HG03159 (cell line): Measurements from ENCODE around the gene DZANK1.
"Not testable (repeated sequence)": the region's sequence is repeated elsewhere in the genome, so short reads cannot be mapped to it uniquely, and the experiment has no call there.

ENCODE experiments used
- ATAC-seq: cut with Tn5 transposase; IDR thresholded peaks from one replicate; pipeline ENCODE4 v1.9.1; 2021; ENCODE audit warnings: mild to moderate bottlenecking, moderate library complexity; ENCODE audit not compliant: unreplicated experiment

The DZANK1 gene

DNA sequence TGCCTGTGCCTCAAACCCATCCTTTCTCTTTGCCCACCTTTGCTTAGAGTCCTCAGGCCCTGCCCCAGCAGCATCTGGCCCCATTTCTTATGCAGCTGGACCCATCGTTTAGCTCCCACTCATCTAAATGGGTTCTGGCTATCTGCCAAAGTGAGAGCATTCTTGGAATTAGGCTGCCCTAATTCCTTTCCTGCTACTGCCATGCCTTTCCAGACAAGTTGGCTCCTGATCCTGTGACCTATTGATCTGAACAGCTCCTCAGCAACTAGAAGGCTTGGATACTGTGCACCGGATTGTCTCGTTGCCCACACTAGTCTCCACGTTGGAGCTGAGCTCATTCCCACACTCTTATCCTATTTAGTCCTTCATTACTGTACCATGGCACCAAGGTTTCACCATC lies 22.9 kb downstream of the DZANK1 start:
- no peak for ATAC-seq

DNA sequence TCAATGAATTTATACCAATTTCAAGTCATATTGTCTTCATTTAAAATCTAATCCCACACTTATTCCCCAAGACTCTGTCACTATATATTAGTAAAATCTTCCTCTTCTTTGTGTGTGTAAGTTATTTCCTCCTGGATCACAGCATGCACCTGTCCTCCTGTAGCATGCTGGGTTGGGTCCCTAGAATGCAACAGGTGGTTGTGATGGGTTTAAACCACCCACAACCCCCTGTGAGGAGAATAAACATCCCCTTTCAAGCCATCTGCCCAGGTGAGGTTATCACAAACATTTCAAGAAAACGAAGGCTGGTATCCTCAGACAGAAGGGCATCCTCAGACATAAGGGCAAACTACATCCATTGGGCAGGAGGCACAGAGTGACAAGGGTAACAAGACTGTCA lies 26.4 kb downstream of the DZANK1 start:
- ATAC-seq = no peak

DNA sequence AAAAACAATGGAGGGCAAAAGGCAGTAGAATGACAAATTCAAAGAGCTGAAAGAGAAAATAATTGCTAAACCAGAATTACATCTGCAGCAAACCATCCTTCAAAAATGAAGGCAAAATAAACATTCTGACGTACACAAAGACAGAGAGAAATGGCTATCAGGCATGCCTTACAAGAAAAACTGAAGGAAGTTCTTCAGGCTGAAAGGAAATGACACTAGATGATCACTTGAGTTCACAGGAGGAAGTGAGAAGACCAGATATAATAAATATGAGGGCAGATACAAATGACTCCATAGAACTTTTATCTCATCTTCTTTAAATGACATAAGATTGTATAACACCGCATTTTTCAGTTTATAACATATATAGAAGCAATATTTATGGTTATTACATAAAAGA lies 30.0 kb downstream of the DZANK1 start:
- ATAC-seq = no peak

DNA sequence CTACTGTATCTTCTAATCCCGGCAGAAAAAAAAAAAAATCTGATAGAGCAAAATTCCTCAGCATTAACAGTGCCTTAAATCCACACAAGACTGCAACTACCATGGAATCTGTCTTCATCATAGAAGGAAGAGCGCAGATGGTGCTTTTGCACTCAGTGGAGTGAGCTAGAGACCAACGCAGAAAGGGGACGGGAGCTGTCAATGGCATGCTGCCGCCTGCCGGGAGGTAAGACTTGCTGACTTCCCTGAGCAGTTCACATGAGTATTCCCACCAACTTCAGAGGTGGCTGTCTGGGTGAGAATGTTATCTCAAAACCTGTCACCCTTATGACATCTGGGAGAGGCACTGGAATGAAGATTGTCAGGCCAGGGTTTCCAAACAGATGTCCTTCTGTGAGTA lies 35.6 kb downstream of the DZANK1 start:
- no peak for ATAC-seq

DNA sequence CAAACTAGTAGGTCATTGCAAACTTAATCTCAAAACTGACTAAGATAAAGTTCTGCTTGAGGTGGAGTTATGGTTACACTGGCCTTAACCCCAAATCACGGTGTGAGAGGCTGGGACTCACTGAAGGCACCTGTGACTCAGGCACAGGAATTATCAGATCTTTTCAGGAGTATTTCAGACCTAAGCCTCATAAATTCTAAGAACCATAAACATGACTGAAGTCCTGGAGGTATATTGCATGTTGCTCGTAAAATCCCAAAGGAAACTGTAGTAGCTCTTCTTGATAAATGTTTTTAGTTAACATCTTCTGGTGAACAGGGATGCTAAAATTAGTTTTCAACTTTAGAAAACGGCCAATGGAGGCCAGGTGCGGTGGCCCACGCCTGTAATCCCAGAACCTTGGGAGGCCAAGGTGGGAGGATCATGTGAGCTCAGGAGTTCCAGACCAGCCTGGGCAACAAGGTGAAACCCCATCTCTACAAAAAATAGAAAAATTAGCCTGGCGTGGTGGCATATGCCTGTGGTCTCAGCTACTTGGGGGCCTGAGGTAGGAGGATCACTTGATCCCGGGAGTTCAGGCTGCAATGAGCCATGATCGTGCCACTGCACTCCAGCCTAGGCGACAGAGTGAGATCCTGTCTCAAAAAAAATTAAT lies 36.5 kb downstream of the DZANK1 start:
- no peak for ATAC-seq

DNA sequence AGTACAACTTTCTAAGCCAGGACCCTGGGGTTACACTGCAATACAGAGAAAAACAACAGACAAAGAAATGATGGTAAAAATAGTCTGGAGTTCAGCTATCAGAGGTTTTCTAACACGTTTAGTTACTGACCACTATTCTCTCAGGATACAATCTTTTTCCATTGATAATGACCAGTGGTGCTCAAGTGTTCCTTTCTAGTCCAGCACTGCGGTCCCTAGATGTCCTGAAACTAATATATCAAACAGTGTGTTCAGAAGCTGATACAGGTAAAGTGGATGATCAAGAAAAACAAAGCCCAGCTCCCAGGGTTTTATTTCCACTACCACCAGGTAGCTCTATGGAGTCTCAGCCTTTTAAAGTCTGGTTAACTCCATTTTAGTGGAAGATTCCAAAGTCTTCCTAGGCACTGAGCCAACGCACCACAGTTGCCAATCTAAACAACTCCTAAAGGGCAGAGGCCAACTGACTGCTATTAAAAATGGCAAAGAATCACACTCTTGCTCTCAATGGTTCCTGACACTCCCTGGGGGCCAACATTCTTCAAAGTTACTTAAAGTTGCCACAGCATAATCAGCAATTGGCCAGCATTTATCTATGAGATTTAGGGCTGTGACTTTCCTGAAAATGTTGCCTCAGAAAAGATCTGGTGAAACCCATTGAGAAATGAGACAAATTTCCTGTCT lies 38.2 kb downstream of the DZANK1 start:
- no peak for ATAC-seq

DNA sequence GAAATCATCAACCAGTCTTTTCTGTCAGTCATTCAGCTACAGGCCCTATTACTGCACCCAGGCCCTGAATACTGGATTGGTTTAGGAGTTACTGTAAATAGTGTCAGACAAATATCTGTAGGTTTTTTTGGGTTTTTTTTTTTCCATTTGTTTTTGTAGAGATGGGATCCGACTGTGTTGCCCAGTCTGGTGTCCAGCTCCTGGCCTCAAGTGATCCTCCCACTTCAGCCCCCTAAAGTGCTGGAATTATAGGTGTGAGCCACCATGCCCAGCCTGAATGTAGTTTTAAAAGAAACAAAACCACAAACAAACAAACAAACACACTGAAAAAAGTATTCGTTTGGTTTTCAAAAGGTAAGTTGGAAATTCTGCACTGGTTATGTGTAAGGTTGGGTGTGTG lies 39.6 kb downstream of the DZANK1 start:
- ATAC-seq = no peak

DNA sequence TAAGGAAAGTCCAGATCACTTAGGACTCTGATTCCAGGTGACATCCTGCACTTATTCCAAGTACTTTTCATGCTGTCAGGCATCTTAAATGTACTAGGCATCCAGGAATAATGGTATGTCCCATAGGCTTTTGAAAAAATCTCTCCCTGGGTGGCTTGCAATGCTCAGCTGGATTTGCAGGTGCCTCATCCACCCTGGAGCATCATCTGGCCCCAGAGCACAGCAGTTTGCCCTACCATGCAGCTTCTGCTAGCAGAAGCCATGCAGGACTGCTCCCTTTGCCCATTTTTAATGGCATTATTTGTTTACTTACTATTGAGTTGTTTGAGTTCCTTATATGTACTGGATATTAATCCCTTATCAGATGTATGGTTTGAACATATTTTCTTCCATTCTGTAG lies 45.2 kb downstream of the DZANK1 start:
- no peak for ATAC-seq

DNA sequence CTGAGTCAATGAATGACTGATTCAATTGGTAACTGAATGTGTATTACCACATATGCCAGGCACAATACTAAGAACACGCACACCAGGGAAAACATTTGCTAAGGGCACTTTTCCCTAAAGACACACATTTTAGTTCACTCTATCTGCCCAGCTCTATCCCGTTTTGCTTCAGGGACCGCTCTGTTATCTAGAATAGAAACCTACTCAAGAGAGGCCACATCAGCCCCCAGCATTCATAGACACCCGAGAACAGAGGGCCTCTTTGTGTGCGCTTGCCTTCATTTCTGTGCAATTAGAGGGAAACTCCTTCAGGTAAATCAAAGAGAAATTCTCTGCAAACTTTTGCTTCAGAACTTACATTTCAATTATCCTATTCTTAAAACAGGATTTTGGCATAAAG lies 50.3 kb downstream of the DZANK1 start:
- ATAC-seq = no peak

DNA sequence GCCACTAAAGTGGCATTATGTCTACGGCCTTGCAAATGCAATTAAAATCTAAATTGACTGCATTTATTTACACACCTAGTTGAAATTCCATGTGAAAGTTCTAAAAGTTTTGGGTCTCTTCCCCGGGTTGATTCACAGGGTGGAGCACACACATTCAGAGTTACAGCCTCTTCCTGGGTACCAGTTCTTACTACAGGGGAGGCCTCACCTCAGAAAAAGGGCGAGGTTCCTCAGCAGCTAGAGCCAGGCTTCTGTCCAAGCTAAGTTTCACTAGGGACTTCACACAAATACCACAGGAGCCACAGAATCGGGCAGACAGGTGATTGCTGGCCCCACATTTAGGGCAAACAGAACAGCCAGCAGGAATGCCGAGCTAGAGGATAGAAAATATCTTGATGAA lies 52.7 kb downstream of the DZANK1 start:
- ATAC-seq = no peak

DNA sequence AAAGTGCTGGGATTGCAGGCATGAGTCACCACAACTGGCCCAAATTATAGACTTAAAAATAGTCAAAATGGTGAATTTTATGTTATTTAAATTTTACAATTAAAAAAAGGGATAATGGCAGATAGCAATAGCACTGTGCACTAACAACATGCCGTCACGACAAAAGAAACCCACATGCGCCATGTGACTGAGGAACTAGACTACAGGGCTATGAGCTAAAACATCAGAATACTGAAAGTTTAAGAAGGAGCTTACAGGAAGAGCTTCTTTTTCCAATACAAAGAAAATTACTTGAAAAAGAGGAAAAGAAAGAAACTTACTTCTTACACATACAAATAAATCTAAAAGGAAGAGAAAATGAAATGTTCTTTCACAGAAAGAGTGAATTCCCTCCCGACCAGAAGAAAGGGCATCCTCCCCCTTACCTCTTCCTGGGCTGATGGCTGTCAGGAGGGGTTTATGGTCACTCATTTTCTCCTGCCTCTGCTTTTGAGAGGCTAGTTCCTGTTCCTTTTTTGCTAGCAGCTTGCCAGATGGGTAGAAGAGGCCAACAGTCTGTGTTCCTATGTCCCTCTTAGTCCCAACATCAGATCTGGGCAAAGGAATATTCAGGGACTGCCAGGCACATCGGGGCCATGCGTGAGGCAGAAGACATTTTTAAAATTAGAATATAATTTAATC lies 54.5 kb downstream of the DZANK1 start:
- ATAC-seq = no peak

DNA sequence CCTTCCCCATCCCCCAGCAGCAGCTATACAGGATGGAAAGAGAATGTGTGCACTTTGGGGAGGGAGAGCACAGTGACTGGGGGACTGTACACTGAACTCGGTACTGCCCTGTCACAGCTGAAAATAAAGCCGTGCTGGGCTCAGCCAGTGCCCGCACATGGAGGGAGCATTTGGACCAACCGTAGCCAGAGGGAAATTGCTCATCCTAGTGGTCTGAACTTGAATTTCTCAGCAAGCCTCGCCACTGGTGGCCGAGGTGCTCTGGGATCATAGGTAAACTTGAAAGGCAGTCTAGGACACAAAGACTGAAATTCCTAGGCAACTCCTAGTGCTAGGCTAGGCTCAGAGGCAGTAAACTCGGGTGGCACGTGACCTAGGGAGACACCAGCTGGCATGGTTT lies 61.0 kb downstream of the DZANK1 start:
- no peak for ATAC-seq

DNA sequence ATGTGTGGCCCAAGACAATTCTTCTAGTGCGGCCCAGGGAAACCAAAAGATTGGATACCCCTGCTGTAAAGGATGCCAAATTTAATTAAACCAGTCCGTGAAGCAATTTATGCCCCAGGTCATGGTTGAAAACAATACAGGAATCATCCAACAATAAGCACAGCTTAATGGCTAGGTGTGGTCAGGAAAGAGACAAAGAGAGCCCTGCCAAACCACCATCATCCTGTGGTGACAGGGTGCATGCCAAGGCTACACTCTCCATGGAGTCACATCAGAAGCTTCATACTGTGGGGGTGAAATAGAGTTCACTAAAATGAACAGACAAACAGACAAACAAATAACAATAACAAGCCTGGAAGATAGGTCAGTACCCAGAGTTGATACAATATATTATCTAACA lies 62.7 kb downstream of the DZANK1 start:
- ATAC-seq = no peak

DNA sequence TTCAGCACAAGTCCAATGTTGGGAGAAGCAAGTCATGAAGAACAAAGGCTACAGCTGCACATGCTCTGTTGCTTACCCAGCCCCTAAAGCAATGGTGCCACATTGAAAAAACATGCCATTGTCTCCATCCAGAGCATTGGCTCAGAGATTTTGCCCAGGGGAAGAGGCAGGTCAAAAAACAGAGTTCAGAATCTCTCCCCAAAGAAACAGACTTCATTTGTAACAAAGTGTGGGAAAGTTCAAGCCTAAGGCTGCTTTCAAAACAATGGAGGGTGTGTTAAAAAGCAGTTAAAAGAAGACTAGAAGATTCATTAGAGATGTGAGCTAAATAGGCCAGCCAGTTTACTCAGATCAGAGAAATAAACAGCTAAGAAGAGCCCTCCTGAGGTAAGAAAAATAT lies 63.6 kb downstream of the DZANK1 start:
- no peak for ATAC-seq

DNA sequence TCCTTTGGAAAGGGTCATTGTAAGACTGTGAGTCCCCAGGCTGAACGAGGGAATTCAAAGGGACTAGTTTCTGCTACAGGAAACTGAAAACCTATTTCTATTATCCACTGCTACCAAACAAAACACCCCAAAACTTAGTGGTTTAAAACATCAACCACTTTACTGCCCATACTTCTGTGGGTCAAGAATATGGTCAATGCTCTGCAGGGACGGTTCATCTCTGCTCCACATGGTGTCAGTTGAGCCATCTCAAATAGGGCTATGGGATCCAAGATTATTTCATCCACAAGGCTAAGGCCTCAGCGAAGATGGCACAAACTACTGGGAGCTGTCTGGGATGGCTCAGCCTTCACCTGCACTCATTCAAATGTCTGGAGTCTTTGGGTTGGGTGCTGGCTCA lies 65.5 kb downstream of the DZANK1 start:
- no peak for ATAC-seq

DNA sequence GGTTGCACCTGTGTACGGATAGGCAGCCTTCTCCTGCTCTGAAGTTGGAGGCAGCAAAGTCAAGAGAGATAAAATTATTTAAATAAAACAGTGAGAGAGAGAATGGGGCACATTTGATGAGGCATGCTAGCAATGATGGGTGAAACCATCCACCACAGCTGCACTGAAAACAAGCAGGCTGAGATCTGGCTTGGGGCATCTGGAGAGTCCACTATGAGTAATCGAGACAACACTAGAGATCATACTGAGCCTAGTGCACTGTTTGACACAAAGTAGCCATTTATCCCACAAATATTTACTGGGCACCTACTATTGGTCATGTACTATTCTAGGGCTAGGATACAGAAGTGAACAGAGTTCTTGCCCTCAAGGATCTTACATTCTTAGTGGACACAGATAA lies 66.4 kb downstream of the DZANK1 start:
- ATAC-seq = no peak

DNA sequence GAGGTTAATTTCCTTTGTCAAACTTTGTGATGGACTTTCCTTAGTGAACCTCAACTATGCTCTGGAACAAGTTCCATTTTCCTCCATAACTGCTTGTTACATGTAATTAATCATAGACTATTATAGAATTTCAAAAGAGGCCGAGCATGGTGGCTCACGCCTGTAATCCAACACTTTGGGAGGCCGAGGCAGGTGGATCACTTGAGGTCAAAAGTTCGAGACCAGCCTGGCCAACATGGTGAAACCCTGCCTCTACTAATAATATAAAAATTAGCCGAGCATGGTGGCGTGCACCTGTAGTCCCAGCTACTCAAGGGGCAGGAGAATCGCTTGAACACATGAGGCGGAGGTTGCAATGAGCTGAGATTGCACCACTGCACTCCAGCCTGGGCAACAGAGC lies 68.1 kb downstream of the DZANK1 start:
- ATAC-seq = not testable (repeated sequence)

DNA sequence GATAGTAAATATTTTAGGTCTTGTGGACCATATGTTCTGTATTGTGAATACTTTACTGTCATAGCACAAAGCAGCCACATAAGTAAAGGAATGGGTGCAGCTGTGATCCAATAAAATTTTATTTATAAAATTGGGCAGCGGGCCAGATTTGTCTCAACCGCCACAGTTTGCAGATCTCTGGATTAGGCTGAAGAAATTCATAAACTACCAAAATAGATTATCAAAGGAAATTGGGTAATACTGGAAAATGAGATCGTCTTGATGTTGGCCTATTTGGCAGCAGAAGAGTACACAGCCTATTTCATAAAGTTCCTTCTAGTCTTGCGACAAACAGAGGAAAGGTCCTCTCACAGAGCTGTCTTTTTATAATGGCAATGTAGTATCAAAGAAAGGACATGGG lies 69.8 kb downstream of the DZANK1 start:
- no peak for ATAC-seq

DNA sequence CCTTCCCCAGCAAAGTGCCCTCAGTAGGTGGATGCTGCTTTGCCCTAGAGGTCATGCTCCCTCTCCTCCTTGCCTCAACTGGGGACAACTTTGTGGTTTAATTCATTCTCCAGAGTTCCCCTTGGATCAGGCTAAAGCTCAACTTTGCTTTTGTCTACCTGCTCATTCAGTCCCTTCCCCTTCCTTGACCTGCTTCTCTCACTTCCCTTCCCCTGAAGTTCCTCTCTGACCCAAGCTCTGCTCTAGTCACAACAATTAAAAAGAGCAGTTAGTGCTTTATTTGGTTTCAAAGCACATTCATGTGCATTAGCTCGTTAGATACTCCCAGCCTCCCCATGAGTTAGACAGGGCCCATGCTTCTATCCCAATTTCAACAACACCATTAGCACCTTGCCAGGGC lies 71.3 kb downstream of the DZANK1 start:
- no peak for ATAC-seq

DNA sequence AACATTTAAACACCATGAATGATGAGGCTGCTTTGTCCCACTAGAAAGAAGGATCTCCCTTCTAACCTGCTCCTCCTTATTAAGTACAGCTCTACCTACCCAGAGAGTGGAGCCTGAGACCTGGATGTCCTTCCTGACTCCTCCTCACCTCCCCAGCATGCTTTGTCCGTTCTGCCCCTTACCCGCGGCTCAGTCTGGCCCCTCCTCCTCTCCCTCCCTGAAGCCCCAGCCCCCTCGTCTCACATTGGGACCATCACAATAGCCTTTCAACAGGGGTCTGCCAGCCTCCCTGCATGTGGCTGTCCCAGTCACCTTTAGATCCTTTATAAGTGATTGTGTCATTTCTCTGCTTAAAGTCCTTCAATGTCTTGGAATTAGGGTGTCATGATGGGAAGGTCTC lies 72.5 kb downstream of the DZANK1 start:
- ATAC-seq = no peak

DNA sequence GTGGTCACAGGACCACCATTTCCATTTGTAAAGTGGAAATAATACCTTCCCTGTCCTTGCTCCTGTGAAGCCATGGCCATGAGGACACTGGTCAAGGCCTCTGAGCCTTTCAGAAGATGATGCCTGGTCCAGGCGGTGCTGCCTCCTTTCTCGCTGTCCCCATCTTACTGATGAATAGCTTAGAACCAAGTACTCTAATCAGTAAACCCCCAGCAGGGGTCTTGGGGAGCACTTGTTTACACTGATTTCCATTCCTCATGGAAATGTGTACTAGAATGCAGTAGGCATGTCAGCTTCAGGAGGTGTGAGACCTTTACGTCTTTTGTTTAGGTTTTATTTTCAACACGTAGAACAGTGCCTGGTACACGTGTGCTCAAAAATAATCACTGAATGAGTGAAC lies 75.1 kb downstream of the DZANK1 start:
- ATAC-seq = no peak

DNA sequence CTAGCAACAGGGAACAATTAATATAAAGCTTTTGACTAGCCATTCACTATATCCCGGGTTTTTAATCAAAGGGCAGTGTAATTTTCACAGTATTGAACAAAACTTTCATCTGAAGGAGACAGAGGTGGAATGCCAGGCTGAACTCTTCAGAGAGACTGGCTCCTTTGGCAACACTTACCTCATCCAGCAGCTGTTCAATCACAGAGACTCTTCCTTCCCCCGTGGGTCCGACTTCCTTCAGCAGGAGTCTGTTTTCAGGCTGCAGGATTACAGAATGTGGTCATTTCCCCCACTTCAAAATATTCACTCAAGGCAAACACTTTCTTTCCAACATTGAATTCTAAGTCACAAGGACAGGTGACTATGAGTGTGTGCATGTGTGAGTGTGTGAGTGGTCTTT lies 76.6 kb downstream of the DZANK1 start:
- no peak for ATAC-seq
